Upper lobe of left lung (tissue), 6 donors: Measurements from ENCODE around the gene THEMIS. TPM values are rescaled to one million over a fixed set of nuclear protein-coding genes. Genes with fewer than 3 reads are reported as not detected.

Experiments
- ATAC-seq, 2 donors: fragments of 200-7000 bp; cut with Tn5 transposase; one replicate each; pipeline ENCODE4 v1.9.1; 2022; ENCODE audit warnings: mild to moderate bottlenecking in 2 of 2, moderate library complexity in 2 of 2; ENCODE audit not compliant: low FRiP score in 2 of 2
- DNase-seq, 2 donors: peaks; one replicate each; pipeline ENCODE4 v3.0.0-alpha.2; 2019 to 2020
- H3K27ac ChIP-seq, 4 donors: fragments of 200-600 bp; sonication (generic); one replicate each; pipeline ENCODE4 v1.5.1; 2016 to 2019
- H3K27me3 ChIP-seq, 4 donors: fragments of 200-600 bp; sonication (generic); one replicate each; pipeline ENCODE4 v1.5.1; 2017 to 2019
- H3K36me3 ChIP-seq, 4 donors: fragments of 200-600 bp; sonication (generic); one replicate each; pipeline ENCODE4 v1.5.1; 2016 to 2019
- H3K4me1 ChIP-seq, 4 donors: fragments of 200-600 bp; sonication (generic); one replicate each; pipeline ENCODE4 v1.5.1; 2018 to 2019
- H3K4me3 ChIP-seq, 4 donors: fragments of 200-600 bp; sonication (generic); one replicate each; pipeline ENCODE4 v1.5.1; 2017 to 2019; ENCODE audit warnings: mild to moderate bottlenecking in 2 of 4, moderate library complexity in 1 of 4
- H3K9me3 ChIP-seq, 4 donors: fragments of 200-600 bp; sonication (generic); one replicate each; pipeline ENCODE4 v1.5.1; 2018 to 2019
- CTCF ChIP-seq, 6 experiments: fragments of 450-650 bp in 4 of 6; fragments of 200-600 bp in 2 of 6; sonication (generic) in 2 of 6; IDR thresholded peaks; one replicate each; pipeline ENCODE4 v1.5.1; 2016 to 2019; ENCODE audit warnings: antibody characterized with exemption in 6 of 6
- EP300 ChIP-seq, 4 donors: sonication (generic); formaldehyde crosslinking; IDR thresholded peaks; one replicate each; pipeline ENCODE4 v1.5.1; 2017; ENCODE audit warnings: antibody characterized with exemption in 4 of 4, control low read depth in 2 of 4
- POLR2A ChIP-seq, 4 donors: fragments of 450-650 bp; IDR thresholded peaks; one replicate each; pipeline ENCODE4 v1.5.1; 2016 to 2017; ENCODE audit warnings: antibody characterized with exemption in 4 of 4, mild to moderate bottlenecking in 2 of 4
- POLR2AphosphoS5 ChIP-seq, 2 donors: sonication (generic); formaldehyde crosslinking; IDR thresholded peaks; one replicate each; pipeline ENCODE4 v1.5.1; 2017; ENCODE audit warnings: antibody characterized with exemption in 2 of 2
- WGBS, 2 donors: methylation state at CpG; one replicate each; pipeline ENCODE4 v1.1.5; 2017 to 2018; 5-methylcytosine and 5-hydroxymethylcytosine counted together
- total RNA-seq, 6 donors: library from RNA; depleted of rRNA in 4 of 6; stranded (reverse); fragments of >200 nt in 4 of 6; gene quantifications; one replicate each; pipeline versions ENCODE4 v1.1.0 to v1.2.1, GENCODE V29; 2016 to 2021
- donor health status: DM: no; HTN: no; CAD: no; lungs with moderate emphysema.
- donor health status: DM: no; HTN: yes; CAD: no; lungs with severe emphysema.

The THEMIS gene
- total RNA-seq, 6 donors from 2014 or later, result 1.5 to 7.8 (median 2.2) TPM

- H3K4me3 ChIP-seq, result no peak overlapping the region
- peaks cover 0 to 5% (median 0%) of the 10 kb centered on the region in 4 donors for H3K9me3 ChIP-seq
- no peaks in the 10 kb centered on the region for H3K27me3 ChIP-seq
- TF ChIP-seq CTCF (IDR thresholded peaks at IDR 0.05) (no peak), POLR2AphosphoS5 (IDR thresholded peaks at IDR 0.05) (no peak), POLR2A (IDR thresholded peaks at IDR 0.05) (no peak), EP300 (IDR thresholded peaks at IDR 0.05) (no peak)
- no peak overlapping the region for H3K27ac ChIP-seq
- no peaks in the 10 kb centered on the region for H3K4me1 ChIP-seq
- 86 to 87% methylated on average over 7 of the region's 7 CpGs for WGBS, 2 donors
- no peak for DNase-seq
- no peak for ATAC-seq
- H3K36me3 ChIP-seq, result no peaks in the 10 kb centered on the region
Measured at GRCh38 chr6:127907960-127908640, 7.2 kb upstream of the THEMIS start.

GRCh38 chr6:127904160-127904559, 3.3 kb upstream of the THEMIS start:
- TF ChIP-seq POLR2AphosphoS5 (IDR thresholded peaks at IDR 0.05), result no peak
- TF ChIP-seq CTCF (IDR thresholded peaks at IDR 0.05), result no peak
- TF ChIP-seq EP300 (IDR thresholded peaks at IDR 0.05), result no peak
- no peak for TF ChIP-seq POLR2A (IDR thresholded peaks at IDR 0.05)
- DNase-seq (no peak), ATAC-seq (no peak)

GRCh38 chr6:127902933-127903332, 2.1 kb upstream of the THEMIS start:
- no peak for DNase-seq
- 88 to 89% methylated on average over 8 of the region's 8 CpGs for WGBS, 2 donors
- ATAC-seq, result no peak
- H3K27me3 ChIP-seq, result no peaks in the 10 kb centered on the region
- H3K4me3 ChIP-seq, result no peak overlapping the region
- H3K27ac ChIP-seq, result no peak overlapping the region
- TF ChIP-seq CTCF (IDR thresholded peaks at IDR 0.05), result no peak
- no peak for TF ChIP-seq POLR2AphosphoS5 (IDR thresholded peaks at IDR 0.05)
- TF ChIP-seq EP300 (IDR thresholded peaks at IDR 0.05), result no peak
- TF ChIP-seq POLR2A (IDR thresholded peaks at IDR 0.05), result no peak
- H3K9me3 ChIP-seq, result no peaks in the 10 kb centered on the region
- H3K36me3 ChIP-seq, result no peaks in the 10 kb centered on the region
- H3K4me1 ChIP-seq, result no peaks in the 10 kb centered on the region

More at GRCh38 chr6:127904160-127904559, 3.3 kb upstream of the THEMIS start:
- H3K27ac ChIP-seq, result no peak overlapping the region
- H3K27me3 ChIP-seq, result no peaks in the 10 kb centered on the region
- no peak overlapping the region for H3K4me3 ChIP-seq
- no peaks in the 10 kb centered on the region for H3K36me3 ChIP-seq
- H3K9me3 ChIP-seq, result peaks cover 0 to under 1% (median 0%) of the 10 kb centered on the region in 4 donors
- H3K4me1 ChIP-seq, result no peaks in the 10 kb centered on the region

GRCh38 chr6:127897484-127897883, 3.4 kb downstream of the THEMIS start:
- Histone ChIP-seq H3K27ac (no peak overlapping the region), H3K4me3 (no peak overlapping the region), H3K9me3 (no peaks in the 10 kb centered on the region), H3K27me3 (no peaks in the 10 kb centered on the region), H3K4me1 (no peaks in the 10 kb centered on the region), H3K36me3 (no peaks in the 10 kb centered on the region)
- DNase-seq (no peak), ATAC-seq (no peak)
- no peak for TF ChIP-seq EP300 (IDR thresholded peaks at IDR 0.05)
- no peak for TF ChIP-seq POLR2AphosphoS5 (IDR thresholded peaks at IDR 0.05)
- TF ChIP-seq POLR2A (IDR thresholded peaks at IDR 0.05), result no peak
- TF ChIP-seq CTCF (IDR thresholded peaks at IDR 0.05), result no peak
- 81 to 84% methylated on average over 2 of the region's 2 CpGs for whole genome bisulfite sequencing, 2 donors

- H3K9me3 ChIP-seq, result no peaks in the 10 kb centered on the region
- H3K27me3 ChIP-seq, result no peaks in the 10 kb centered on the region
- TF ChIP-seq EP300 (IDR thresholded peaks at IDR 0.05), result no peak
- TF ChIP-seq CTCF (IDR thresholded peaks at IDR 0.05), result no peak
- no peak for TF ChIP-seq POLR2AphosphoS5 (IDR thresholded peaks at IDR 0.05)
- TF ChIP-seq POLR2A (IDR thresholded peaks at IDR 0.05), result no peak
- H3K4me1 ChIP-seq, result no peaks in the 10 kb centered on the region
- DNase-seq (no peak), ATAC-seq (no peak)
- H3K36me3 ChIP-seq, result no peaks in the 10 kb centered on the region
- WGBS, 2 donors, result 30 to 55% methylated on average over 1 of the region's 1 CpG
- no peak overlapping the region for H3K27ac ChIP-seq
- H3K4me3 ChIP-seq, result no peak overlapping the region
Measured at GRCh38 chr6:127894051-127894450, 6.8 kb downstream of the THEMIS start.
